PFSK-1 (cell line): ENCODE measurements around the gene DGKA.

Experiments used
- FOXP2 ChIP-seq: optimal IDR thresholded peaks from 2 replicates; pipeline ENCODE3; 2011; ENCODE audit warnings: borderline replicate concordance, control low read depth, inconsistent platforms; ENCODE audit not compliant: insufficient read depth; ENCODE audit errors: extremely low read length, extremely low read depth
- POLR2AphosphoS5 ChIP-seq: IDR thresholded peaks from 2 replicates; pipeline ENCODE4 v1.6.1; 2012; ENCODE audit warnings: low read depth, mild to moderate bottlenecking, control low read depth, low read length, moderate library complexity
- REST ChIP-seq, 2 experiments: IDR thresholded peaks; 2 replicates each; pipeline versions ENCODE4 v1.6.1 to v1.8.0; 2011 to 2012; ENCODE audit warnings: low read depth in 2 of 2, low read length in 2 of 2, control low read depth in 1 of 2, inconsistent platforms in 1 of 2, mild to moderate bottlenecking in 1 of 2, moderate library complexity in 1 of 2; ENCODE audit not compliant: insufficient read depth in 1 of 2
- SIN3A ChIP-seq: IDR thresholded peaks from 2 replicates; pipeline ENCODE4 v1.6.1; 2012; ENCODE audit warnings: mild to moderate bottlenecking, low read length, moderate library complexity, borderline replicate concordance; ENCODE audit not compliant: insufficient read depth
- TAF1 ChIP-seq: IDR thresholded peaks from 2 replicates; pipeline ENCODE4 v1.6.1; 2012; ENCODE audit warnings: low read length, control low read depth, borderline replicate concordance; ENCODE audit not compliant: insufficient read depth

GRCh38 chr12:55891310-55891709 is 39.7 kb upstream of the DGKA start:
- TF ChIP-seq POLR2AphosphoS5 (no peak), REST (IDR thresholded peaks at IDR 0.05; ENCODE audit: insufficient read depth in 1 of 2, low read depth in 2 of 2, low read length in 2 of 2) (no peak), SIN3A (no peak), TAF1 (no peak), FOXP2 (no peak)
